ENCODE measurements around the gene NKX2-1. TPM values are rescaled to one million over a fixed set of nuclear protein-coding genes. Genes with fewer than 3 reads are reported as not detected.
A peak's percentile ranks its signal among the peaks of the same experiment; 100 is the strongest.
"Not testable (repeated sequence)": the region's sequence is repeated elsewhere in the genome, so short reads cannot be mapped to it uniquely, and the experiment has no call there.

Gene NKX2-1
- total RNA-seq, result under 1 TPM in 1 of 2 donors, not detected in 1; 0.39 TPM
- polyA plus RNA-seq (ENCODE audit: insufficient read length in 2 of 2), result not detected
- long read RNA-seq, donor 1, result 0 reads
- long read RNA-seq, donor 2, result 0 reads
- long read RNA-seq, donor 3, result 0 reads
- long read RNA-seq, donor 4, transcript NKX2-1-202 (2 exons, 2,338 nt), result major isoform, 52 of 82 reads
- long read RNA-seq, donor 4, partial matches to known transcripts, result 29 of 82 reads
- long read RNA-seq, donor 4, other reads (novel, unspliced or antisense), result 0 of 82 reads

DNA sequence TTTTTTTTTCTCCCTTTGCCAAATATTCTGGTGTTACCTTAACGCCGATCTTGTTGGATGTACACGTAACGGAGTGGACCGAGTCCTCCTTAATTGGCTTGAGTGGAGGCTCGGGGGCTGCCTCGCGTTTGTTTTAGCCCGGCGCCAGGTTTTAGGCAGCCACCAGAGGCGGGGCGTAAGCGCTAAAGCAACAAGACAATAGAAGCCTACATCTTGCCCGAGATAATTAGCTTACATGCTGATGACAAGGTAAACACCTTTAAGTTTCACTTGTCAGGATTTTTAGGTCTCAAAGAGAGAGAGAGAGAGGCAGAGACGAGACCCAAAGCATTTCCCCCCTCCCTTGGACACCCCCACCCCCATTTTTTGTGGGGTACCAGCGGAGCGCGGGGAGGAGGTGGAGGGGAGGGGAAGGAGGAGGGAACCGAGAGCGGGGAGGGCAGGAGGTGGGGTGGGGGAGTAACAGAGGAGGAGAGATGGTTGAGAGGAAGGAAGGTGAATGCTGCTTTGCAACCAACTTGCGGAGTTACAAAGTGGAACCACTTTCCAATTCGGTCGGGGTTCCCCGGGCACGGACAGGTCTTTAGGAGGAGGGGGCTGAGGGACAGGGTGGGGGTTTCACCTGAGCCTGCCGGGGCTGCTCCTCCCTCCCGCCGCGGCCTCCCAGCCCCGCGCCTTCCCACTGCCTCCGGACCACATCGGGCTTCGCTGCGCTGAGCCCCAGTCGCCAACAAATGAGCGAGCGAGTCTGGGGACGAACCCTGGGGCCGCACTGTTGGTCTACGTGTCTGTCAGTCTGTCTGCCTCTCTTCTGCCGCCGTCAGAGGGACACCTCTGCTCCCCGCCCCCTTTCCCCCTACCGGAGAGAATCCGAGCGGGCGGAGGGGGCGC, at the start of gene NKX2-1:
NKX2-1 (minus strand) TSS at position 802 of the 891 bp plus-strand sequence; CDS start at position 699, 103 bp downstream.
- no peak within 1 kb of the TSS for H3K27ac ChIP-seq (ENCODE audit: low read depth, low read length)
- H3K4me1 ChIP-seq (ENCODE audit: control insufficient read depth, insufficient read depth, low read length), result peaks cover 49% of the 10 kb centered on the region
- DNase-seq (ENCODE audit: low read depth in 4 of 6, low spot score in 6 of 6), result peak in 1 of 6 donors; percentile 19
- under 1% methylated on average over 41 of the region's 49 CpGs for WGBS (ENCODE audit: insufficient coverage)
- H3K27me3 ChIP-seq (ENCODE audit: control insufficient read depth, insufficient read depth, low read length), result peaks cover 98% of the 10 kb centered on the region
- H3K4me3 ChIP-seq (ENCODE audit: low read depth, low read length), result no peak within 1 kb of the TSS
- H3K9me3 ChIP-seq (ENCODE audit: control insufficient read depth, insufficient read depth, low read length), result no peaks in the 10 kb centered on the region
- H3K36me3 ChIP-seq (ENCODE audit: control insufficient read depth, insufficient read depth, low read length), result no peaks in the 10 kb centered on the region

DNA sequence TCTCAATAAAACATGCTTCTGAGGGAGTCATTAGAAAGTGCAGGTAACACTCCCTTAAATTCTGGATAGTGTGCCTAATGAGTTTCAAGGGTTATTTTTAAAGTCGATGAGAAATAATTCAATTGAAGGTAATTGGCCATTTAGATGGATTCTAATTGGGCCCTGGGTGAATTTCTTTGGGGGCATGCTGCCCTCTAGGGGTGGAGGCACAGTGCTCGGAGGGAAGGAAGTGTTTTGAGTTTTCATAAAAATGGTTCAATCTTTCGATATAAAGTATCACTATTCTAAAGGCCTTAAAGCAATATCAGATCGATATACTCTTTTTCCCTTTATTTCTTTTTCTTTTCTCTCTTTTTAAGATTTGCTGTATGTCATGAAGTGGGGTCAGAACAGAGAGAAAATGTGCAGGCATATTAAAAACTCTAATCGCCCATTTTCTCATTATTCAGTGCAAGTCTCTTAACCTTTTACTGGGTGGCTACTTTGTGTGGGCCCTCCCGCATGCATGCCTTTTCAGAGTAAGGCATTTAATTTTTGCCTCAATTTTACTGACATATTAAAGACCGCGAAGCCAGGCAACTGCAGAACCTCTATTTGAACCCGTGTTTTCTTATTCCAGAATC, 36.9 kb upstream of the NKX2-1 start:
- H3K4me1 ChIP-seq (ENCODE audit: control insufficient read depth, insufficient read depth, low read length), result no peaks in the 10 kb centered on the region
- WGBS (ENCODE audit: insufficient coverage), result 75% methylated on average over 5 of the region's 9 CpGs
- H3K4me3 ChIP-seq (ENCODE audit: low read depth, low read length), result no peak overlapping the region
- H3K27me3 ChIP-seq (ENCODE audit: control insufficient read depth, insufficient read depth, low read length), result peaks cover 24% of the 10 kb centered on the region
- no peaks in the 10 kb centered on the region for H3K9me3 ChIP-seq (ENCODE audit: control insufficient read depth, insufficient read depth, low read length)
- DNase-seq (ENCODE audit: low read depth in 4 of 6, low spot score in 6 of 6), result peak in 2 of 6 donors; percentile 43 to 46
- no peaks in the 10 kb centered on the region for H3K36me3 ChIP-seq (ENCODE audit: control insufficient read depth, insufficient read depth, low read length)
- no peak overlapping the region for H3K27ac ChIP-seq (ENCODE audit: low read depth, low read length)

DNA sequence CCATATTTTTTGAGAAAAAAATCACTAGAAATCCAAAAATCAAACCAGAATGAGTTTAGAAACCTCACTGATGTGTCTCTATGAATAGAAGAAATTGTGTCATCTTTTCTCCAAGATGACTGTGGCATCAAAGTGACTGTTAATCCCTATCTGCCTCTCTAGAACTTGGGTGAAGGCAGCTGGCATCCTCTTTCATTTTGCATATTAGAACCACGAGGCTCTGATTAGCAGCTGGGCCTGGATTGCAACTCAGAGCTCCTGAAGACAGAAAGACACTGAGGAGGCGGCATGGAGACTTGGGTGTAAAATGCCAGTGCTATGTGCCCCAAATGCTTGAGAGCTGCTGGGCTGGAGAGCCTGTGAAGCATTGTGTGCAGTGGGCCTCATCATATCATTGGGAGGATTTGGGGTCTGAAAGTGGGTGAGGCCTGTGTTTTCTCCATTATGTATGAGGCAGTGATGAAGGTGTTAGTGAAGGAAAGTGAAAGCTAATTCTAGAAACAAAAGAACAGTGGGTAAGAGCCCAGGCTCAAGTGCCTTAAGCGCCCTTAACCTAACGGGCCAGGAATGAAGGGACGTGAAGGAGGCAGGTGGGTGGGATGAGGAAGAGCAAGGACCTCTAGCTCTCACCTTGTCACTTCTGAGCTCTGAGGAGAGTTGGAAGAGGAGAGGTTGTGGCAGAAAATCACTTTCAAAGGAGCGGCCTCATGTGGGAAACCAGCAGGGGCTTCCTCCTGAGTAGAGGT, 36.1 kb upstream of the NKX2-1 start:
- Histone ChIP-seq H3K4me1 (ENCODE audit: control insufficient read depth, insufficient read depth, low read length) (no peaks in the 10 kb centered on the region), H3K9me3 (ENCODE audit: control insufficient read depth, insufficient read depth, low read length) (no peaks in the 10 kb centered on the region), H3K4me3 (ENCODE audit: low read depth, low read length) (no peak overlapping the region), H3K27ac (ENCODE audit: low read depth, low read length) (no peak overlapping the region), H3K36me3 (ENCODE audit: control insufficient read depth, insufficient read depth, low read length) (no peaks in the 10 kb centered on the region), H3K27me3 (ENCODE audit: control insufficient read depth, insufficient read depth, low read length) (peaks cover 20% of the 10 kb centered on the region)
- DNase-seq (ENCODE audit: low read depth in 4 of 6, low spot score in 6 of 6), result no peak
- 85% methylated on average over 5 of the region's 6 CpGs for WGBS (ENCODE audit: insufficient coverage)

DNA sequence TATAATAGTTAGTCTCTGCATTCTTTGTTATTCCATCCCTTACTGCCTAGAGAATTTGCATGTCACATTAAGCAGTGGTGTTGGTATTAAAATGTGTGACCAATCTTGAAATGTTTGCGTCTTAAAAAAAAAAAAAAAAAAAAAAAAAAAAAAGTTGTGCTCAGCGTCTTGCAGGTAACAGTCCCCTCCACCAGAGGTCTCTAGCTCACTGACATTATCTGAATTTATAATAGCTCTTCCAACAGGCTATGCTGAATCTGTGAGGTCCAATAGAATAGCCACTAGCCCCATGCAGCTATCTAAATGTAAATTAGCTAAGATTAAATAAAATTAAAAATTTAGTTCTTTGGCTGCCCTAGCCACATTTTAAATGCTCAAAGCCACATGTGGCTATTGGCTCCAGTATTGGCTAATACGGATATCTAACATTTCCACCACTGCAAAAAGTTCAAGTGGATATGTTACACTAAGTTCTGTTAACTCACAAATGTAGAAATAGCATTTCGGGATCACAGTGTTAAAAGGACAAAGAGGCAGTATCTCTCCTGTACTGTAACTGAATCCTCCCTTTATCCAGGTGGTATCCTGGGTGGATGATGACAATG, 33.7 kb upstream of the NKX2-1 start:
- H3K27ac ChIP-seq (ENCODE audit: low read depth, low read length), result no peak overlapping the region
- H3K4me3 ChIP-seq (ENCODE audit: low read depth, low read length), result no peak overlapping the region
- no peaks in the 10 kb centered on the region for H3K9me3 ChIP-seq (ENCODE audit: control insufficient read depth, insufficient read depth, low read length)
- no CpG with 5 or more reads among the region's 4 CpGs for WGBS (ENCODE audit: insufficient coverage)
- DNase-seq (ENCODE audit: low read depth in 4 of 6, low spot score in 6 of 6), result peak in 4 of 6 donors; percentile 3 to 68 (median 24)
- peaks cover 16% of the 10 kb centered on the region for H3K27me3 ChIP-seq (ENCODE audit: control insufficient read depth, insufficient read depth, low read length)
- H3K36me3 ChIP-seq (ENCODE audit: control insufficient read depth, insufficient read depth, low read length), result no peaks in the 10 kb centered on the region
- H3K4me1 ChIP-seq (ENCODE audit: control insufficient read depth, insufficient read depth, low read length), result no peaks in the 10 kb centered on the region

DNA sequence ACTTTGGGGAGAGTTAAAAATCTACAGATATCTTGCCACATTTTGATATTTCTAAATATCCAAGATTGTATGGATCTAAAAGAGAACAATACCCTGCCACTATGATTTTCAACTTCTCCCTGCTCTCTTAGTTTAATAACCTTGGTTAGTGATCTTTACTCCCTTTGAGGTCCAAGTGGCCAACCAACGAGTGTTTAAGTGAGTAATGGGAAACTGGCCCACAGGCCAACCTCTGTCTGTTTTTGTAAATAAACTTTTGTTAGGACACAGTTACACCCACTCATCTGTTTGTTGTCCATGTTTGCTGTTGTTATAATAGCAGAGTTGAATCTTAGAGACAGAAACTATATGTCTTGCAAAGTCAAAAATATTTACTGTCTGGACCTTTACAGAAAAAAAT, 30.9 kb upstream of the NKX2-1 start:
- peaks cover 16% of the 10 kb centered on the region for H3K27me3 ChIP-seq (ENCODE audit: control insufficient read depth, insufficient read depth, low read length)
- H3K27ac ChIP-seq (ENCODE audit: low read depth, low read length), result no peak overlapping the region
- DNase-seq (ENCODE audit: low read depth in 4 of 6, low spot score in 6 of 6), result no peak
- H3K4me3 ChIP-seq (ENCODE audit: low read depth, low read length), result no peak overlapping the region
- no peaks in the 10 kb centered on the region for H3K36me3 ChIP-seq (ENCODE audit: control insufficient read depth, insufficient read depth, low read length)
- no peaks in the 10 kb centered on the region for H3K9me3 ChIP-seq (ENCODE audit: control insufficient read depth, insufficient read depth, low read length)
- H3K4me1 ChIP-seq (ENCODE audit: control insufficient read depth, insufficient read depth, low read length), result no peaks in the 10 kb centered on the region
- WGBS (ENCODE audit: insufficient coverage), result no CpG with 5 or more reads among the region's 1 CpG

DNA sequence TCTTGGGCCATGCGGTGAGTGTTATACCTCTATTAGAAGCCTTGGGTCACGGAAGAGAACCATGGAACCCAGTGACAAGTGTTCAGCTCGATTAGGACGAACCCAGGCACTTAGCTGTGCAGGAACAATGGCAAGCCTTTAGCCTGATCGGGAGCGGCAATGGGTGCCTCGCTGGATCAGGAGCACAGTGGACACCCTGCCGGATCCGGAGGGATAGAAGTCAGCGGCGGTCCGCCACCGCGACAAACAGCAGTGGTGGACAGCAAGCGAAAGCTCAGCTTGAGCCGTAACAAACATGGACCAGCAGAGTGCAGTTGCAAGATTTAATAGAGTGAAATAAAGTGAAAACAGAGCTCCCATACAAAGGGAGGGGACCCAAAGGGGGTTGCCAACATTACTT, 24.2 kb upstream of the NKX2-1 start:
- H3K27me3 ChIP-seq (ENCODE audit: control insufficient read depth, insufficient read depth, low read length), result peaks cover 16% of the 10 kb centered on the region
- H3K27ac ChIP-seq (ENCODE audit: low read depth, low read length); DNase-seq (ENCODE audit: low read depth in 4 of 6, low spot score in 6 of 6); H3K36me3 ChIP-seq (ENCODE audit: control insufficient read depth, insufficient read depth, low read length); H3K9me3 ChIP-seq (ENCODE audit: control insufficient read depth, insufficient read depth, low read length); H3K4me1 ChIP-seq (ENCODE audit: control insufficient read depth, insufficient read depth, low read length); H3K4me3 ChIP-seq (ENCODE audit: low read depth, low read length): not testable (repeated sequence)
- 96% methylated on average over 16 of the region's 16 CpGs for WGBS (ENCODE audit: insufficient coverage)

DNA sequence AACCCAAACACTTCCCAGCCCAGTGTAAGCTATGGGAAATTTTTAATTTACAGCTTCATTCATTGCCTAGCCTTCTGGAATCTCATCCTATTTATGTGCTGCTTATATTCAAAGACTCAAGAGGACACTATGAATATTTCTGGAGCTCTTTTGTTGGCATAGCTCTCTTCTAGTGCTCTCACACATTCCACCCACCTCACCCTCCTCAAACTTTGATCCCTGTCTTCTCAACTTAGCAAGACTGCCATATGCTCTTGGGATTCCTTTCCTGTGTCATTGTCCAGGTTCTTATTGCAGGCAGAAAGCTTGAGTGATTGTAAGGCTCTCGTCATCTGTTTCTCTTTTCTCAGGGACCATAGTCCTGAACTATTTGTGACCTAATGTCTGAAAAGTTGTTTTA, 18.0 kb upstream of the NKX2-1 start:
- H3K27me3 ChIP-seq (ENCODE audit: control insufficient read depth, insufficient read depth, low read length), result peaks cover 22% of the 10 kb centered on the region
- no CpG with 5 or more reads among the region's 1 CpG for WGBS (ENCODE audit: insufficient coverage)
- no peaks in the 10 kb centered on the region for H3K4me1 ChIP-seq (ENCODE audit: control insufficient read depth, insufficient read depth, low read length)
- no peak overlapping the region for H3K27ac ChIP-seq (ENCODE audit: low read depth, low read length)
- DNase-seq (ENCODE audit: low read depth in 4 of 6, low spot score in 6 of 6), result no peak
- H3K9me3 ChIP-seq (ENCODE audit: control insufficient read depth, insufficient read depth, low read length), result no peaks in the 10 kb centered on the region
- H3K4me3 ChIP-seq (ENCODE audit: low read depth, low read length), result no peak overlapping the region
- H3K36me3 ChIP-seq (ENCODE audit: control insufficient read depth, insufficient read depth, low read length), result no peaks in the 10 kb centered on the region

DNA sequence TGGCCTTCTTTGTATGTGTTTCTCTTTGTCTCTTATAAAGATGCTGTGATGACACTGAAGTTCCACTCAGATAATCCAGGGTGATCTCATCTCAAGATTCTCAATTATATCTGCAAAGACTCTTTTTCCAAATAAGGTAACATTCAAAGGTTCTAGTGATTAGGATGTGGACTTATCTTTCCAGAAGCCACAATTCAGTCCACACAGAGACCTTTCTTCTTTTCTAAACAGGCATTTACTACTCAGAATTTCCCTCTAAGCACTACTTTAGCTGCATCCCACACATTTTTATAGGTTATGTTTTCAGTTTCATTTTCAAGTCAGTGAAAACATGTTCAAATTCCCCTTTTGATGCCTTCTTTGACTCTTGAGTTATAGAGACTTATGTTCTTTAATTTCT, 9.0 kb upstream of the NKX2-1 start:
- no peak for DNase-seq (ENCODE audit: low read depth in 4 of 6, low spot score in 6 of 6)
- H3K4me3 ChIP-seq (ENCODE audit: low read depth, low read length), result no peak overlapping the region
- peaks cover 11% of the 10 kb centered on the region for H3K4me1 ChIP-seq (ENCODE audit: control insufficient read depth, insufficient read depth, low read length)
- H3K9me3 ChIP-seq (ENCODE audit: control insufficient read depth, insufficient read depth, low read length), result no peaks in the 10 kb centered on the region
- no peak overlapping the region for H3K27ac ChIP-seq (ENCODE audit: low read depth, low read length)
- H3K36me3 ChIP-seq (ENCODE audit: control insufficient read depth, insufficient read depth, low read length), result no peaks in the 10 kb centered on the region
- H3K27me3 ChIP-seq (ENCODE audit: control insufficient read depth, insufficient read depth, low read length), result peaks cover 66% of the 10 kb centered on the region

DNA sequence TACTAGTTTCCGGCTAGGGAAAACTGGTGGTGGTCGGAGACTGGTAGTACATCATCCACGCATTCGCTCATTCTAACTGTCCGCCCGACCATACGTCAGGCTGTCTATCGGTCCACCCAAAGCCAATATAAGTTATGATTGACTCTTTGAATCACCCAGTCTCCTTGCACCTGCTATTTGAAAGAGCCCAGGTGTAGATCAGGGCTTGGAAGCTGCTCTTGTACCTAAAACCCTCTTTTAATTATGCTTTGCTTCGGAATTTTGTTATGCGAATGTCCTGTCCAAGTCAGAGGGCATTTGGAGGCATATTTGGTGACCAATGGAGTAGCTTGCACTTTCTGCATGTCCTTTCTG, 5.7 kb upstream of the NKX2-1 start:
- DNase-seq (ENCODE audit: low read depth in 4 of 6, low spot score in 6 of 6), result no peak
- Histone ChIP-seq H3K4me3 (ENCODE audit: low read depth, low read length) (no peak overlapping the region), H3K27me3 (ENCODE audit: control insufficient read depth, insufficient read depth, low read length) (peaks cover 90% of the 10 kb centered on the region), H3K9me3 (ENCODE audit: control insufficient read depth, insufficient read depth, low read length) (no peaks in the 10 kb centered on the region), H3K36me3 (ENCODE audit: control insufficient read depth, insufficient read depth, low read length) (no peaks in the 10 kb centered on the region), H3K27ac (ENCODE audit: low read depth, low read length) (no peak overlapping the region), H3K4me1 (ENCODE audit: control insufficient read depth, insufficient read depth, low read length) (peaks cover 32% of the 10 kb centered on the region)
- 16% methylated on average over 10 of the region's 10 CpGs for WGBS (ENCODE audit: insufficient coverage)
